Hematopoietic multipotent progenitor cell treated with erythropoietin and hydrocortisone succinate and interleukin-3 and kit ligand, for 6 days (in vitro differentiated cells): Measurements from ENCODE around the gene KCNJ10.

Source experiments
- DNase-seq: peaks from one replicate; pipeline ENCODE4 v3.0.0-alpha.2; 2015

The KCNJ10 gene

DNA sequence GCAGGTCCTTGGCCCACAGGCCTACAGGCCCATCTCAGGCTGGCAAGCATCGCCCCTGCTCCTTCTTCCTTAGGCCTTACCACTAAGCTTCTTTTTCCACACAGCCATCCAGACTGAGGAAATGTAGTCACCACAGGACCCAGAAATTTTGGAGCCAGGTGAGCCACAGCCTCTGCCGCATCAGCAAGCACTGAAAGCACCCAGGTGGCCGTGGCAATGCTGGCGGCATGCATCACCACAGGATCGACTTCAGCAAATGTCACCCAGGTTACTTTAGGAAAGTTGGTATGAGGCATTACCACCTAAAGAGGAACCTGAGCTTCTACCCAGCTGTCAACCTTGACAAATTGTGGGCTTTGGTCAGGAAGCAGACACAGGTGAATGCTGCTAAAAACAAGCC, 49.8 kb downstream of the KCNJ10 start:
- no peak for DNase-seq

DNA sequence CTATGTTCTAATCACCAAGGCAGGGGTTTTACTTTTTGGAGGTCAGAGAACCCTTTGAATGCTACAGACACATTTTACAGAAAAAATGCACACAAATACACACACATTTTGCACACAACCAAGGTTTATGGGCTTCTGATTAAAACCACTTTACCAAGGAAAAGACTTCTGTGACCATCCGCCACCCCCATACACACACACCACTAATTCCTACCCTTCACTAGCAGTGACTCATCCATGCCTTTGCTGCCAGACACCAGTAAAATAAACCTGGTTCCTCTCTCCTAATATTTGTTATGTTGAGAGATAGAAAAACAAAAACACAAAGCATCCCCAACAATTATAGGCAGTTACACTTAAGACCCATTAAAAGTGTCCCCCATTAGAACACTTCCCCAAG, 51.1 kb downstream of the KCNJ10 start:
- DNase-seq = no peak

DNA sequence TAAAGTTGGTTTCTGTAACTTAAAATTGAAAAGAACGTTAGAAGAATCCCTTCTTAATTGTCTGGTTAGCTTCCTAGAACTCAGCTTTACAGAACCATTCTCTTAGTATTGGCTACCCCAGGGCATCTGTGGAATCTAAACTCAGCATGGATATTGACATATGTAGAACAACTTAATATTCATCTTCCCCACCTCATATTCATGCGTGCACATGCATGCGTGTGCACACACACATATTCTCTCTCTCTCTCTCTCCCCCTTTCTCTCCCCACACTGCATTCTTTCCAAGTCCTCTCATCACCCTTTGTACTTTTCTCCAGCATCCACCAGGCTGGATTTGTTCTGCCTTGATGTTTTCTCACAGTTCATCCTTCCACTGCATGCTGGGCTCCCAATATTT, 51.6 kb downstream of the KCNJ10 start:
- DNase-seq = no peak

DNA sequence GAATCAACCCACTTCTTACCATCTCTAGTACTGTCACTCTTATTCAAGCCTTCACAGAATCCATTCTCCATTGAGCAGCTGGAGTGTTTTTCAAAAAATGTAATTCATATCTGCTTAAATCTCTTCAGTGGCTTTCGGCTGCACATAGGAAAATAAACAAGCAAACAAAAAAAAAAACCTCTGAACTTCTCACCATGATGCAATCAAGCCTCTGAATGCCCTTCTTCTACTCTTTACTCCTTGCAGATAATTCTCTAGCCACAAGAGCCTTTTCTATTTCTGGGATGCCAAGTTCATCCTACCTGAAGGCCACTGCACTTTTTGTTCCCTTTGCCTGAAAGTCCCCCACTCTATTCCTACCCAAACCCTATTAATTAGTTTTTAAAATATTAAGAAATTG, 52.4 kb downstream of the KCNJ10 start:
- no peak for DNase-seq

DNA sequence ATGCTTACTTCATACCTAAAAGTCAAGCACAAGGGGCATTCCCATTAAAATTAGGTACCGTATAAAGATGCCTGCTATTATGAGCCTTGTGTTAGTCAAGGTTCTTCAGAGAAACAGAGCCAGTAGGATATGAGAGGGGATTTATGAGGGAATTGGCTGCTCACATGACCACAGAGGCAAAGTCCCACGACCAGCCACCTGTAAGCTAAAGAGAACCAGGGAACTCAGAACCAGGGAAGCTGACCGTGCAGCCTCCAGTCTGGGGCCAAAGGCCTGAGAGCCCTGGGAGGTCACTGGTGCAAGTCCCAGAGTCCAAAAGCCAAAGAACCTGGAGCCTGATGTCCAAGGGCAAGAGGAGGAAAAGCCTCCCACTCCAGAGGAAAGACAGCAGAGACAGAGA, 58.2 kb downstream of the KCNJ10 start:
- DNase-seq = no peak

DNA sequence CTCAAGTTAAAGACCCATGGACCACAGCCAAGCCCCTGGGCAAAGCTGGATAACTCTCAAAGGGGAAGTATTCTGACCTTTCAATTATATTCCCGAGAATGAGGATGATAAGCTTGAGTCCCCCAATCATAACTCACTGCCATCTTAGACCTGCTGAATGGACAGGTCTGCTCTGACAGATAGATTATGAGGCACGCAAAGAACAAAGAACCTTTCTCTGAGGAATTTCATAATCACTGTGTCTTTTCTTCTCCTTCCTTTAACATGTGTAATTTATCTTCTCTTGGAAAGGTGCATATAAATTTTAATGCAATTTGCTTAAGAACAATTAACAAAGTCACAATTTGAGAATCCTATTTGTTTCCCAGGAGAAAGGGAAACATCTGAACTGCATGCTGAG, 60.2 kb downstream of the KCNJ10 start:
- DNase-seq = no peak

DNA sequence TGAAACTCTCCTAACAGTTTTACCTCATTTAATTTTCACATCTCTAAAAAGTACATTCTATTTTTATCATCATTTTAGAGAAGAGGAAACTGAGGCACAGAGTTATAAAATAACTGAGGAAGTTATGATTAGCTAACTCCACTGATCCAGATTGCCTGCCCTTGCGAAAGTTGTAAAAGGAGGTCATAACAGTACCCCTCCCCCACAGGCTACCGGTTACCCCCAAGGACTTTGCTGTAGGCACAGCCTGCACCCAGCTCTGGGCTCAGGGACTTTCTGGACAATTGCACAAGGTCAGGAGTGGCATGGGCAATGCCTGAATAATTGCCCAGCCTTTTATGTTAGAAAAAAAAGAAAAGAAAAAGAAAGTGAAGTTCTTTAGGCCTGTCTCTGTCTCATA, 60.9 kb downstream of the KCNJ10 start:
- DNase-seq = no peak

DNA sequence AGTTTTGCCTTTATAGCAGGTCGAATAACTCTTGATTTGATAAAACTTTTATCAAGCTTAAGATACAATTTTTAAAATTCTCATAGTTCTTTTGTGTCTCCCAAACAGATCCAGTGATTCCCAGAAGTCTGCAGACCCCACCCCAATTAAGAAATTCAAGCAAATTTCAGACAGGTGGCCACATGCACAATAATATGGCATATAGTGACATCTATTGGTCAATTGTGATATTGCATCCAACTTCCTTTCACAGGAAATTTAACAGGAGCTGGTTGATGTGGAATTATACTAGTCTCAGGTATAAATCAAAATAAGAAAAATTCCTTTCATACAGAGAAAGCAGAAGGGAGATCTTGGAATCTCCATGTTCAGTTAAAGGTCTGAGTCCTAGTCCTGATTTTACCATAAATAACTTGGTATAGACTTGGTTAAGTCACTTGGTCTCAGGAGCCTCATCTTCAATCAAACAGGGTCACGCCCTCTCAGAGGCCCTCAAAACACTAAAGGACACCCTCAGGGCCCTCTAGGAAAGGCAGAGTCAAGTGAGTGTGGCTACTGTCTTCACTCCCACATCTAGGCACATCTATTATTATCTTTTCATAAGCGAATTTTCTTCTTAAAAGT, 62.3 kb downstream of the KCNJ10 start:
- DNase-seq = peak; percentile 69

DNA sequence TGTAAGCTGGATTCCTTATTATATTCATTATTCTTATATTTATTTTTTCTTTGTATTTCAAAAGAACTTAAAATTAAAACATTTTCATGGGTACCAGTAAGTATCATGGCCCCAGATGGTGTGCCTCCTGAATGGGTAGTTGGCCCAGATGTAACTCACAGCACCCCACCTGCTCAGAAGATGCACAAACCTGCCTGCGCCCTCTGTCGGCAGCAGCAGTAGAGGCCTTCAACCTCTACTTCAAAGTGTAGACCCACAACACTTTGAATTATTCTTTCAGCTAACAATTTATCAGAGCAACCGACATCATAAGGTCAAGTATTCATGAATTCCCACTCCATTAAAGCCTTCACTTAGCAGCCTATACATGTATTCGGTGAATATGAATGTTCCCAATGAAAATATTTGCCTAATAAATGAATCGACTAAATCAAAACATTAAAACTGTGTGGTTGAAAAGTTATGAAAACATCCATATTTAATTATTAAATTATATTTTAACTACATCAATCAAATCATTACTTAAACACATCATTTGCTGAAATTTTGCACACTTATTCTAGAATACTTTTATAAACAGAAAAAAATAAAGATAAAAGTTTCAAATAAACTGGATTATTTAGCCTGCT, 63.5 kb downstream of the KCNJ10 start:
- peak; percentile 89 for DNase-seq

DNA sequence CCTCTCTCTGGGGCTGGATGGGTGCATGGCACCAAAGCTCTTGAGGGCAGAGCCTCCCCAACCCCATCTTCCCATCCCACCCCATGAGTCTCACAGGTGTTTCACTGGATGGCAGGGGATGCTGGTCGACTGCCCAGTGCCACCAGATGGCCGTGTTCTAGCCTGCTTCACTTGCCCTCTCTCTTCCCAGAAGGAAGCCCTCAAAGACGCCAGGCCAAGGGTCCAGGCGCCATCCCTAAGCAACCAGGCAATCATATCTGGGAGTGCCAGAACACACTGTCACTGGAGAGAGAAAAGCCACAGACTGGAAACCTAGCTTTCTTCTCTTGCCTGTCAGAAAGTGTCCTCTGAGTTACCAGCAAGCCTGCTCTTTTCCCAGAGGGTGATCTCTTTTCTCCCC, 64.9 kb downstream of the KCNJ10 start:
- no peak for DNase-seq

DNA sequence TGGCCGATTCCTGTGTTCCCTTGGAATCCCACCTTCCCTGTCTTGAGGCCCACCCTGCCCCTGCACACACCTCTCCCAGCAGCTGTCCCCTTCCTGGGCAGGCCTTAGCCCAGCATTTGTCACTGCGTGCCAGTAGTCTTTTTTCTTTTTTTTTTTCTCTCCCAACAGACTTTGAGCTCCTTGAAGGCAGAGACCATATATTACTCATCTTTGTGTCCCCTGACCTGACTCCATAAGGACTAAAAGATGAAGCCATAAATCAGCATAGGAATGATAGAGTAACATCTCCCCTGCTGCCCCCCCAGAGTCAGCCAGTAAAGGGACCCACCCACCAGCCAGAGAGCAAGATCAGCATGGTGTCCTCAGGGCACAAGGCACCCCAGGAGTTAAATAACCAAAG, 65.5 kb downstream of the KCNJ10 start:
- DNase-seq = no peak

DNA sequence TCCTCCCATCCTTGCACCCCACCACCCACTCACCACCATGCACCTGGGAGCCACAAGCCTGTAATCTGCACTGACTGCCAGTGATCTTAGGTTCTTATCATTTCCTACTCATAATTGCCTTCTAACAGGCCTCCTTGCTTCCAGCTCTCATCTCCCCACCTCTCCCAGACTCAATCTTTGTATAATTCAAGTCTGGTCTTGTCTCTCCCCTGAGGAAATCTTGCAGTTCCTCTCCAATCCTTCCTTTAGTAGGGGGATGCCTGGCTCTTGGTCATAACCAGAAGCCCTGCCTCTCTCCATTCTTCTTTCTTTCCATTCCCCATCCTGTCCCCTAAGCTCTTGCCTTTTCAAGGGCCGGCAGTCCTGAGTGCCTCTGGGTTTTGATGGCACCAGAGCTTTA, 66.0 kb downstream of the KCNJ10 start:
- no peak for DNase-seq

DNA sequence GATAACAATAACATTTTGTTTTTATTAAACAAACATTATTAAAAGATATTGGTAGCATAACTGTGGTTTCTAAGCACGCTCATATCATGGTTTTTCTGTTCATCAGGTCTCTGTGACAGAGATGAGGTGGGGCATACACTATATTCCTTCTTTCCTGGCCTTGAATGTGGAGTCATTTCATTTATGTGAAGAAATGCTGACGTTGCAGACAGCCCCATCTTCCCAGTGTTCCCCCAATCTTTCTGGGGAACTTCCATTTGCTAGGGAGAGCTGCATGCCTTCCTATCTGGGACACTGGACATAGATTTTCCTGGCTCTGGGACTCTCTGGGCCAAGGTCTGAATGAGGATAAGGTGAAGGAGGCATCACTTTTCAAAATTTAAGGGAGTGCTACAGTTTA, 68.5 kb downstream of the KCNJ10 start:
- no peak for DNase-seq

DNA sequence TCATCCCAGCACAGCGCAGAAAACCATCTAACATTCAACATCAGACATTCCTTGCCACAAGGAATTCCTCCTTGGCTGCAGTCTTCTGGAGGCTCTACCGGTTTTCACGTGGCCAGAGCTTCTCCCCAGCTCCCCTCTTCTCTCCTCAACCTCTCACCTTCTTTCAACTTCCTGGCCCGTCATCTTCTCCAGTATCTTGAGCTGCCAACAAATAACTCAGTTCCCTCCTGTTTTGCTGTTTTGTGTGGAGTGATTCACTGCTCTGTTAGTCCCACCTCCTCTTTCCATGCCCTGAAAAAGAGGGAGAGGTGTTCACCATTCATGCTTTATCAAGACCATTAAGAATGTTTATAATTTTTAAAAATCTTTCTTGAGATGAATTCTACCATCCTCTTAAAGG, 70.8 kb downstream of the KCNJ10 start:
- DNase-seq = no peak

DNA sequence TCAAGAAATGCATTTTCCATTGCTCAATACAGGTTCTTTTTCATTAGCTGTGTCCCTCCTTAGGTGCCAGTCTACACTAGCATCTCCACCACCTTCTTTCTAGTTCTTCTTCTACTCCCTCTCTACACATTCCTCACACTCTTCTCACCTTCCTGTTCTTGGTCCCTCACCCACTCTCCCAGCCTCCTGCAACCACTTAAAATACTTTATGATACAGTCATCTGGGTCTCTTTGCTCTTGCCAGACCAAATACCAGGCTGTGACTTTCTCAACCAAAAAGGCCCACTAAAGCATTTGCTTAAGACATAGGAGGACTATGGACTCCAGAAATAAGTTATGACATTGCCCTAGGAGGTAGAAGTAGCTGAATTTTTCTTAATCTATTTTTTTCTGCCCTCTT, 73.3 kb downstream of the KCNJ10 start:
- no peak for DNase-seq

DNA sequence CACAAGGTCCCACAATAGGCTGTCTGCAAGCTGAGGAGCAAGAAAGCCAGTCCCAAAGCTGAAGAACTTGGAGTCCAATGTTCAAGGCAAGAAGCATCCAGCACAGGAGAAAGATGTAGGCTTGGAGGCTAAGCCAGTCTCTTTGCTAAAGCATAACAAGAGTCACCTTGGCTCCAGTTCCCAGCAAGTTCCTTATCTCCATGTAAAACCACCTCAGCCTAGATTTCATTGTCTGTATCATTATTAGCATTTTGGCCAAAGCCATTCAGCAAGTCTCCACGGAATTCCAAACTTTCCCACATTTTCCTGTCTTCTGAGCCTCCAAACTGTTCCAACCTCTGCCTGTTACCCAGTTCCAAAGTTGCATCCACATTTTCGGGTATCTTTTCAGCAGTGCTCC, 75.1 kb downstream of the KCNJ10 start:
- no peak for DNase-seq

DNA sequence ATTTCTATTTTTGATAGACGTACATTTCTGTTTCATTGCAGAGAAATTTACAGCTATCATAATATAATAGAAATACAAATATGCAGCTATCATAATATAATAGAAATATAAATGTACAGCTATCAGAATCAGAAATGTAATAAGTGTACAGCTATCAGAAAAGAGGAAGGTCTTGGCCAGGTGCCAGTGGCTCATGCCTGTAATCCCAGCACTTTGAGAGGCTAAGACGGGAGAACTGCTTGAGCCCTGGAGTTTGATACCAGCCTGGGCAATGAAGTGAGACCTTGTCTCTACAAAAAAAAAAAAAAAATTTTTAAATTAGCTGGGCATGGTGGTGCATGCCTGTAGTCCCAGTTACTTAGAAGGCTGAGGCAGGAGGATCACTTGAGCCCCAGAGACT, 76.0 kb downstream of the KCNJ10 start:
- no peak for DNase-seq

DNA sequence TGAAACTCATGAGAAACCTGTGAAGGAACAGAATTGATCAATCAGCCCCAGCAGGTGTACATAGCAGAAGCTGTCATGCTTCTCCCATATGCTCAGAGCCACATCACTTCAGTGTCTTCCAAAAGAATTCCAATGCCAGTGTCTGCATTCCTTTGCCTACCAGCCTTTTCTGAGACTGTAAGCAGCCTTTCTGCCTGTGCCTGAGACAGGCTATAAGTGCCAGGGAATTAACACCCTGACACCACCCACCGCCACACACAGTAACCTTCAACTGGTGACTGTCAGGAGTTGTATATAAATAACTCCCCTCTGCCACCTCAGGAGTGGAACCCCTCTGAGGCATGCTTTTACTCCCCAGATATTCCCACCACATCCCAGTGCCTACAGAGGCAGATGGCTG, 77.8 kb downstream of the KCNJ10 start:
- no peak for DNase-seq

DNA sequence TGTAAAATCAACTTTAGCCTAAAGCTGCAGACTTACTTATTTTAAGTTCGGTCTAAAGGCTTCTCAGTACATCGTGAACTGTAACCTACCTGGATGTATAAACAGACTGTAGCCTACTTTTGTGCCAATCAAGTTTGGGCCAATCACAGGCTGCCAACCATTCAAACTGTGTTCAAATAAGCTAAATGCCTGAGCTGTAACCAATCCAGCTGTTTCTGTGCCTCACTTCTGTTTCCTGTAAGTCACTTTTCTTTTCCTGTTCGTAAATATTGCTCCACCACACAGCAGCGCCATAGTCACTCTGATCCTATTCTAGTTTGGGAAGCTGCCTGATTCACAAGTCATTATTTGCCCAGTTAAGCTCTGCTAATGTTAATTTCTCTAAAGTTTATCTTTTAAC, 78.4 kb downstream of the KCNJ10 start:
- DNase-seq = peak; percentile 49

DNA sequence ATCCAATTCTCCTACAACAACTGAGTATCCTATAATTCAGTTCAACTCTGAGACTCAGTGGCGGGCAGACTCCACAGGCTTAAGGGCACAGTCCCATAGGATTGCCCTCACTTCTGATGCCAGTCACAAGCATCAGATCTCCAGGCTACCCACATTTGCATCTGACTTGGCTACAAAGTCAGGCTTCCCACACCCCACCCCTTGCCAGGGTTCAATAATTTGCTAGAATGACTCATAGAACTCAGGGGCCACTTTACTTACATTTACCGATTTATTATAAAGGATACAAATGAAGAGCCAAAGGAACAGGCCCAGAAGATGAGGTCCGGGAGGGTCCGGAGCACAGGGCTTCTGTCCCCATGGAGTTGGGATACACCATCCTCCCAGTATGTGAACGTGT, 80.0 kb downstream of the KCNJ10 start:
- no peak for DNase-seq

DNA sequence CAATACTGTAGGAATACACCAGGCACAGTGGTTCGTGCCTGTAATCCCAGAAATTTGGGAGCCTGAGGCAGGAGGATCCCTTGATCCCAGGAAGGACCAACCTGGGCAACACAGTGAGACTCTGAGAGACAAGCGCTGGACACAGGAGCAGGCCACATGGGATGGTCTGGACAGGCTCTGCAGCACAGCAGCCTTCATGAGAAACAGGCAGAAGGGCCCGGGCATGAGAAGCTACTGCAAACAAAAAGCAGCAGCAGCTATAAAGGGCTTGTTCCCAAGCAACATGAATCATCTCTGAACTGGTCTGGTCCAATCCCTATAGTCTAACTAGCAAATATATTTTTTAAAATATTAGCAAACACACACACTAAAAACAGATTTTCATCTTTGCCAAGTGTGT, 80.4 kb downstream of the KCNJ10 start:
- no peak for DNase-seq

DNA sequence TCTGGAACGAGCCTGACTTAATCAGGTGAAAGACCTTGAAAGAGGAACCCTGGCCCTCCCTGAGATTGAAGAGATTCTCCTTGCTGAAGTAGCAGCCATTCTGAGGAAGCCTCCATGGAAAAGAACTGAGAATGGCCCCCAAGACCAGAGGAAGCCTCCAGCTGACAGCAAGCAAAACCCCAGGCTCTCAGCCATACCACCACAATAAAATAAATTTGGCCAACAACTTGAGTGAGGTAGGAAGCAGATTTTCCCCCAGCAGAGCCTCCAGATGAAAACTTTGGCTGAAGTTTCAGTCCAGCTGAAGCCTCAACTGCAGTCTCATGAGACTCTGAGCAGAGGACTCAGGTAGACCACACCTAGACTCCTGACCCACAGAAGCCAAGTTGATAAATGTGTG, 82.0 kb downstream of the KCNJ10 start:
- no peak for DNase-seq

DNA sequence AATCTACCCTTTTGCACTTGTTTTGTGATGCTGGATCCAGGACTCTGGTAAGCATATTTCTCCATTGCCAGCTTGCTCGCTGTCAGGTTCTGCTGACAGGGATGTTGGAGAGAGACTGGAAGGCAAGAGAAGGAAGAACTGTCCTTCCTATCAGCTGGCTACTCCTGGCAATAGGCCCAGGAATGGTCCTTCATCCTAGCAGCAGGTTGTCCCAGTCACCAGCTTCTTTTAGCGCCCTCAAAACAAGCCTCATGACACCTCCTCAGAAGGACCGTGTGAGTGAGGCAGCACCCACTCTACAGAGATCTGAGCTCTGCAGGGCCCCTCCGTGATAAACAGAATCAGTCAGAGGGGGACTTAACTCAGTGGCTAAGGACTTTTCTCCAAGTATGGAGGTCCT, 82.8 kb downstream of the KCNJ10 start:
- peak; percentile 30 for DNase-seq

DNA sequence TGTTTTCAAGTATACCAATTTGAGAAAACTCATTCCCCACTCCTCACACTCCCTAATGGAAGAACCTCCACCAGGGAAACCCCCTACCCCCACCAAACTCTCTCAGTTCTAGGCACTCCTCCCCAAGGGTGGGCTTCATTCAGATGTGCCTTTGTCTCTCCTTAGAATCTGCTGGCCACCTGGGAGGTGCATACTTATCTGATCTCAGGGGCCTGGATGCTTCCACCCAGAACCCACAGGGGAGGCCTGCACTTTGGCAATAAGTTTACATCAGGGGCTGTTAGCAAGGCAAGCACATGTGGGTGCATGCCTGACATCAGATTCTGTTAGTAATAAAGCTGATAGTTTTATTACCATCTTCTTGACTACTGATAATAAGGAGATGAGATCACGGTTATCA, 83.4 kb downstream of the KCNJ10 start:
- no peak for DNase-seq

DNA sequence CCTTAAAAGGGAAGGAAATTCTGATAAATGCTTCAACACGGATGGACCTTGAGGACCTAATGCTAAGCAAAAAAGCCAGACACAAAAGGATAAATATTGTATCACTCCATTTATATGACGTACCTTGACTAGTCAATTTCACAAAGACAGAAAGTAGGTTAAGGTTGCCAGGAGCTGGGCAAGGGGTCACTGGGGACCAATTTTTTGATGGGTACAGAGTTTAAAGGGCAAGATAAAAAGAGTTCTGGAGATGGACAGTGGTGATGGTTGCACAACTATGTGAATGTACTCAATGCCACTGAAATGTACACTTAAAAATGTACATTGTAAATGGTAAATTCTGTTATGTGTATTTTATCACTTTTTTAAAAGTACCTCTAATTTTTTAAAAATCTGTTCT, 83.9 kb downstream of the KCNJ10 start:
- DNase-seq = no peak
